IPS-NIHi11 (cell line): ENCODE results near the gene ZFP1.
"Not testable (repeated sequence)": the region's sequence is repeated elsewhere in the genome, so short reads cannot be mapped to it uniquely, and the experiment has no call there.

ENCODE experiments used
- DNase-seq: peaks from one replicate; pipeline ENCODE4 v3.0.0; 2012; ENCODE audit warnings: mixed read lengths, low spot score

The ZFP1 gene

GRCh38 chr16:75204905-75205304 is 56.6 kb downstream of the ZFP1 start:
- DNase-seq = not testable (repeated sequence)

DNA sequence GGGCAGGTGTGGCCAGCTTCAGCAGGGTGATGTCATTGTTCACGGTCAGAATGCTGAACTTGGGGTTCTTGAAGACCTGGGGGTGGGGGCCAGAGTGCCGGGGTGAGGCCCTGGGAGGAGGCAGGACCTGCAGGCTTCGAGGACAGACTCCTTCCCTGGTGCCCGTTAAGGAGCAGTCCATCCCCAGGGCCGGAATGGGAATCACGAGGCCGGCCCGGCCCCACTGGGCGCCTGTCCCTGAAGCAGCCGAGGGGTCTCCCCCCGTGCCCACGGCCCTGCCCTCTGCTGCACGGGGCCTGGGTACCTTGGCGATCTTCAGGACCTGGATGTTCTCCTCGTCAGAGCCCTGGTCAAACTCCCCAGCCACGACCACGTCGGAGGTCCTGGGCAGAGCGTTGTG is 57.1 kb downstream of the ZFP1 start:
- not testable (repeated sequence) for DNase-seq

DNA sequence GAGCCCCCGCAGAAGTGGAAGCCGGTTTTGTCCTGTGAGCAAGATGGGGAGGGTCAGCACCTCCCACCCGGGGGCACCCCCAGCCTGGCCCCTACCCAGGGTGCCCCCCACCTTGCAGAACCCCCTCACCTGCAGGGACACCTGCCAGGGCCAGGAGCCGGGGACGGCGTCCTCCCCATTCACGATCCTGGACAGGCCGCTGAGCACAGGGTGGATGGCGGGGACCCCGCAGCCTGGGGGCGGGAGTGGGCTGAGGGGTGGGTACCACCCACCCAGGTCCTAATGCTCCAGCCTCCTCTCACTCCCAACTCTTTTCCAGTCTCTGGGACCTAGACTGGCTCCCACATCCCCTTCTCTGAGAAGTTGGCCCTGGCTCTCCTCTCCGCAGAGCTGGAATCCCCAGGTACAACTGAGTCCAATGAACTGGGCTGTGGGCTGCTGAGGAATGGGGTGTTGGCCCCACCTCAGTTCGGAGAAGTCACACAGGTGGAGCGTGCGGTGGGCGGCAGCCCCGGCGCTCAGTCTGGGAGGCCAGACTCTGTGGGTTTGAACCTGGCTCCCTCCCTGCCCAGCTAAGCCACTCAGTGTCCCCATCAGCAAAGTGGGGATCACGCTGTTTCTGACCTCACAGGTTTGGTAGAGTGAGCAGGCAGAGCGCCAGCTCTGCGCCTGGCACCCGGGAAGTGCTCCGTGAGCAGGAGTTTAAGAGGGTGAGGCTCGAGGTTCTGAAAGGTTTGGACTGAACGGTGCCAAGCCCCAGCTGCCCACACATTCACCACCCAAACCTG is 57.8 kb downstream of the ZFP1 start:
- DNase-seq = not testable (repeated sequence)

DNA sequence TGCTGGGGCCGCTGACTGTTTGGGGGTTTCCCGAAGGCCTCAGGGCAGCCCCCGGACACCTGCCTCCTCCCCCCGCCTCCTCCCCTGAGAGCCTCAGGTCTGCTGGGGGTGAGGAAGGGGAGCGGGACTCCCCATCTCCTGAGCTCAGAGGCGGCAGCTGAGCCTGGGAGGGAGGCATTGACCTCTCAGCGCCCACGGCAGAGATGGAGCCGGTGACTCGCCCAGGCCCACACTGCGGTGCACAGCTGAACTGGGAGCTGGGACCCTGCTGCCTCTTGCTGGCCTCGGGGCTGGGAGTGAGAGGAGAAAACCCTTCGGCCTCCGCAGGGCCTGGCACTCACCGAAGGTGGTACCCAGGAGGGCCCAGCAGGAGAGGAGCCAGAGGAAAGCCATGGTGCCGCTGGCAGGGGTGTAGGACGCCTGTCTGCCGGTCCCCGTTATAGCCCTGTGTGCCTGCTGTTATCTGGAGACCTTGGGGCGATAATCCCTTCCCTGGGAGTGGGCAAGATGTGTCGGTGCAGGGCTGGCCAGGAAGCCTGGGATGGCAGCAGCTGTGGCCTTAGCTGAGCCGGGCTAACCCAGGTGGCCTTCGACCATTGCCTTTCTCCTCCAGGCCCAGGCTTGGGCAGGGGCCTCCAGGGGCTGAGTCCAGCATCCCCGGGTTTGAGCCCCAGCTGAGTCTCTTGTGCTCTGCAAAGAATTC is 58.6 kb downstream of the ZFP1 start, which contains the start of gene CTRB2:
Gene CTRB2 (minus strand): TSS at position 413 of the 703 bp plus-strand sequence. CDS start 20 bp downstream, at position 393.
- DNase-seq = peak; percentile 4

GRCh38 chr16:75207831-75208230 is 59.5 kb downstream of the ZFP1 start:
- DNase-seq = no peak

DNA sequence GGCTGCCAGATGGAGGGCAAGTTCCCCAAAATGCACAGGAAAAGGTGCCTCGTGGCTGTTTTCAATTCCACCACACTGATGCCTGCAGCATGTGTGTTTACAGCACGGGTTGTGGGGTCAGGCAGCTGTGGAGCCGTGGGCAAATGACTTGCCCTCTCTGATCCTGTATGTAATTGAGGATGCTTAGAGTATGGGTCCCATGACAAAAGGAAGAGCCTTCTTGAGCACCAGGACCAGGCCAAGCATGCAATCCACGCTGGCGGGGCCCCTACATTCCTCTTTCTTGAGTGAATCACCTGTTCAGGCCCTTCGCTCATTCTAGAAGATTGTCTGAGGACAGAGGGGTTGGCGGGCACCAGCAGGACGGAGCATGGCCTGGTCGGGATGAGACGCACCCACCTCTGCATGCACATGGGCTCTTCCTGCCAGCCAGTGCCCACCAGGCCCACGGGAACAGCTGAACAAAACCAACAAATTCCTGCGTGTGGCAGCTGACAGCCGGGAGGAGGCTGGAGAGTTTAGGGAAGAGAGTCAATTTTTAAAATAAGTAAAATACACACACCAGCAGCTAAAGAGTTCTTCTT is 60.0 kb downstream of the ZFP1 start:
- DNase-seq = no peak

GRCh38 chr16:75208861-75209505 is 60.7 kb downstream of the ZFP1 start:
- DNase-seq = peak; percentile 15

DNA sequence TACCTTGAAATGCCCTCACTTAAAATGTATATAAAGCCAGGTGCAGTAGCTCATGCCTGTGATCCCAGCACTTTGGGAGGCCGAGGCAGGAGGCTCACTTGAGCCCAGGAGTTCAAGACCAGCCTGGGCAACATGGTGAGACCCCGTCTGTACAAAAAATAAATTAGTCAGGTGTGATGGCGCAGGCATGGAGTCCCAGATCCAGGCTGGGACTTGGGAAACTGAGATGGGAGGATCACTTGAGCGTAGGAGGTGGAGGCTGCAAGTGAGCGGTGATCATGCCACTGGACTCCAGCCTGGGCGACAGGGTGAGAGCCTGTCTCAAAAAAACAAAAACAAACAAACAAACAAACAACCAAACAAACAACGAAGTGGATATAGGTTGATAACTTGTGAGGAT is 61.2 kb downstream of the ZFP1 start:
- DNase-seq = not testable (repeated sequence)

- DNase-seq = no peak
Measured at GRCh38 chr16:75209944-75210343, 61.6 kb downstream of the ZFP1 start.

DNA sequence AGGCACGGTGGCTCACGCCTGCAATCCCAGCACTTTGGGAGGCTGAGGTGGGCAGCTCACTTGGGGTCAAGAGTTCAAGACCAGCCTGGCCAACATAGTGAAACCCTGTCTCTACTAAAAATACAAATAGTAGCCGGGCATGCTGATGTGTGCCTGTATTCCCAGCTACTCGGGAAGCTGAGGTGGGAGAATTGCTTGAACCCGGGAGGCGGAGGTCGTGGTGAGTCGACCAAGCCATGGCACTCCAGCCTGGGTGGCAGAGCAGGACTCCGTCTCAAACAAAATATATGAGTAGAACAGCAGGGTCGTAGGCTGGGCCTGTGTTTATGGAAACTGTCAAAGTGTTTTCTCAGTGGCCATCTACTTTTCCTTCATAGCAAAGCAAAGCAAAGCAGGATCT is 63.0 kb downstream of the ZFP1 start:
- DNase-seq = not testable (repeated sequence)

DNA sequence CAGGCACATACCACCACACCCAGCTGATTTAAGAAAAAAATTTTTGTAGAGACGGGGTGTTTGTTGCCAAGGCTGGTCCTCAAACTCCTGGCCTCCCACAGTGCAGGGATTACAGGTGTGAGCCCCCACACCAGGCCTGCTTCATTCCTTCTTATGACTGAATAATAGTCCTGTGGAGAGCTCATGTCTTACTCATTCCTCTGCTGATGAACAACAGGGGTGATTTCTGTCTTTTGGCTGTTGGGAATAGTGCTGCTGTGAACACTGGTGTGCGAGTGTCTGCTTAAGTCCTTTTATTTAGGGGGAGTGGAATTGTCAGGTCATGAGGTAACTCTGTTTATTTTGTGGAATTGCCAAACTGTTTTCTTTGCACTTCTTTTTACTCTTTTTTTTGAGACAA is 67.8 kb downstream of the ZFP1 start:
- no peak for DNase-seq

- no peak for DNase-seq
Measured at GRCh38 chr16:75216576-75216975, 68.3 kb downstream of the ZFP1 start.

GRCh38 chr16:75217389-75217851 is 69.1 kb downstream of the ZFP1 start:
- no peak for DNase-seq

DNA sequence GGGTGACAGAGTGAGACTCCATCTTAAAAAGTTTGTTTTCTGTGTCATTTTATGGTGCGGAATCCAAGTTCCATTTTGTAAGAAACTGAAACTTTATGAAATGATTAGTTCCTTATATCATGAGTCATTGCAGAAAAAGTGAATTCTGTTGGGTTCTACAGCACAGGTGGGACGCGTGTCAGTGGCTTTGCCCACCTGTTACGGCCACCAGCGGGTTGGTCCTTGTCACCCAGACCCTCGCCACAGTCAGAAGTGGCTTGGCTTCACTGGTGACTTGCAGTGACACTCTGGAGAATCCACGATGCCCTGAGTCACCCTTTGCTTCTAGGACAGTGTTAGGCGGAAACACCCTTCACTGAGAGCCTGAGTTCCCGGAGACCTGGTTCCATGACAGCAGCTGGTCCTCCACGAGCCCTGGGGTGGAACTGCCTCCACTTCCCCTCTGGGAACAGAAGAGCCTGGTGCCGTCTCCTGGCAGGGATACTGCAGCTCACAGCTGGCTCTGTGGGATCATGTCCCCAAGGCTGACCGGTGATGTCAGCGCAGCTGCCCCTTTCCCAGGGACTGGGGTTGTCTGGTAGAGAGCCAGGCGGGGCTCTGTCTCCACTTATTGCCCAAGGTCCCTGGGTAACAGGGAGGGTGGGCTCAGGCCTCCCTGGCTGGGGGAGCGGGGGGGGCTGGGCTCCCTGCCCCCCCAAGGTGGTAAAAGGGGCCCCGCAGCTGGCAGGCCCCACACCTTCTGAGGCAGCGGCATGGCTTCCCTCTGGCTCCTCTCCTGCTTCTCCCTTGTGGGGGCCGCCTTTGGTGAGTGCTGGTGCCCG is 70.1 kb downstream of the ZFP1 start, which contains the start of gene CTRB1:
Gene CTRB1 (plus strand): TSS at position 733 of the 821 bp plus-strand sequence. CDS start 20 bp downstream, at position 753.
- DNase-seq = no peak

DNA sequence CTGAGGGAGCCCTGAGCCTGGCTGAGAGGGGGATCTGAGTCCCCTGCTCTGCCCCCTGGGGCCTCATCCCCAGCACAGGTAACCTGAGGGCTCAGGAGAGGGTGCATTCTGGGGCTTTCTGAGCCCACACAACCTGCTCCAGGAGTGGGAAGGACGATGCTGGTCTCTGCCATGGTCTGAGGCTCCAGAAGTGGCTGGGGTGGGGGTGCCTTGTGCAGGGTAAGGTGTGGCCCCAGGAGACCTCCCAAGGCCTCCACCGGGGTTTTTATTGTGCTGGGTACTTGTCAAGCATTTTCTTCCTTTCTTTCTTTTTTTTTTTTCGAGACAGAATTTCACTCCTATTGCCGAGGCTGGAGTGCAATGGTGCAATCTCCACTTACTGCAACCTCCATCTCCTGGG is 70.8 kb downstream of the ZFP1 start:
- DNase-seq = no peak

GRCh38 chr16:75219838-75220237 is 71.5 kb downstream of the ZFP1 start:
- DNase-seq = no peak
